OCI-LY7 (cell line): Measurements from ENCODE around the gene VWA5B1.

ENCODE experiments used
- EZH2phosphoT487 ChIP-seq: fragments of 200-600 bp; sonication (generic); IDR thresholded peaks from 2 replicates; pipeline ENCODE4 v1.6.1; 2018; ENCODE audit warnings: low read depth, borderline replicate concordance, mild to moderate bottlenecking, mixed run types, antibody characterized with exemption, low read length, moderate library complexity, mixed read lengths
- TF ChIP-seq, protein P1 (sequence below): fragments of 200-600 bp; sonication (generic); conservative IDR thresholded peaks from 2 replicates; pipeline ENCODE4 v1.5.1; 2014; ENCODE audit warnings: mild to moderate bottlenecking, antibody characterized with exemption, low read length, moderate library complexity, mixed read lengths

DNA sequence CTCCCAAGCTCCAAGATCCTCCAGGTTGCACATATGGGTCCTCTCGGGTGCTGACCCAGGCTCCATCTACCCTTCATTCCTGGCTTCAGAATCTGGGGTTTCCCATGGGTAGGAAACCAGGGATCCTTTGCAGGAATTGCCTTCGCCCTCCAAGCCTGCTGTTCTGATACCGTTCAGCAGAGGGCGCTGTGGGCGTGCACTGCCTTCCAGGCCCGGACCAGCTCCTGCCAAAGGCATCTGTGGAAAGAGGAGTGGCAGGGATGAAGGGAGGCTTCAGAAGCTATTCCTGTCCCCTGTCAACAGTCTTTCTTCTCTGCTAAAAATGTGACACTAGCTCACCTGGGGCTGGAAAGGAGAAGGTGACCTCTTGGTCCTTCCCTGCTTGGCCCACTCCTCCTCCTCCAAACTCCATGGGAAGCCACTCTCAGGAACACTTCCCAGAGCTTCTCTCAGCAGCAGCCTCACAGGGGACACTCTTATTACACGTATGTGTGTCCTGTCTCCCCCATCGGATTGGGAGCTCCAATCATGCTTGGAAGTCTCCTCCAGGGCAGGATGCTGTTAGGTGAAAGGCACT is 71.2 kb downstream of the VWA5B1 start:
- TF ChIP-seq, protein P1, sequence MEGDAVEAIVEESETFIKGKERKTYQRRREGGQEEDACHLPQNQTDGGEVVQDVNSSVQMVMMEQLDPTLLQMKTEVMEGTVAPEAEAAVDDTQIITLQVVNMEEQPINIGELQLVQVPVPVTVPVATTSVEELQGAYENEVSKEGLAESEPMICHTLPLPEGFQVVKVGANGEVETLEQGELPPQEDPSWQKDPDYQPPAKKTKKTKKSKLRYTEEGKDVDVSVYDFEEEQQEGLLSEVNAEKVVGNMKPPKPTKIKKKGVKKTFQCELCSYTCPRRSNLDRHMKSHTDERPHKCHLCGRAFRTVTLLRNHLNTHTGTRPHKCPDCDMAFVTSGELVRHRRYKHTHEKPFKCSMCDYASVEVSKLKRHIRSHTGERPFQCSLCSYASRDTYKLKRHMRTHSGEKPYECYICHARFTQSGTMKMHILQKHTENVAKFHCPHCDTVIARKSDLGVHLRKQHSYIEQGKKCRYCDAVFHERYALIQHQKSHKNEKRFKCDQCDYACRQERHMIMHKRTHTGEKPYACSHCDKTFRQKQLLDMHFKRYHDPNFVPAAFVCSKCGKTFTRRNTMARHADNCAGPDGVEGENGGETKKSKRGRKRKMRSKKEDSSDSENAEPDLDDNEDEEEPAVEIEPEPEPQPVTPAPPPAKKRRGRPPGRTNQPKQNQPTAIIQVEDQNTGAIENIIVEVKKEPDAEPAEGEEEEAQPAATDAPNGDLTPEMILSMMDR = peak; percentile 99
- TF ChIP-seq EZH2phosphoT487 = no peak
